SJSA1 (cell line): ENCODE data around the gene TAAR9. TPM values are rescaled to one million over a fixed set of nuclear protein-coding genes. Genes with fewer than 3 reads are reported as not detected.

ENCODE experiments used
- DNase-seq, 2 experiments: peaks; one replicate each; pipeline ENCODE4 v3.0.0-alpha.2; 2015 to 2020; ENCODE audit warnings: low spot score in 2 of 2, low read depth in 1 of 2
- H3K27ac ChIP-seq: fragments of 250-450 bp; sonication (Bioruptor Pico); 2 replicates; pipeline ENCODE4 v1.5.1; 2020; ENCODE audit warnings: mild to moderate bottlenecking, moderate library complexity
- H3K27me3 ChIP-seq: fragments of 250-450 bp; sonication (Bioruptor Pico); replicated peaks from 2 replicates; pipeline ENCODE4 v1.5.1; 2020; ENCODE audit warnings: mild to moderate bottlenecking, moderate library complexity
- H3K36me3 ChIP-seq: fragments of 250-450 bp; sonication (Bioruptor Pico); 2 replicates; pipeline ENCODE4 v1.5.1; 2020; ENCODE audit warnings: mild to moderate bottlenecking
- H3K4me1 ChIP-seq: fragments of 250-450 bp; sonication (Bioruptor Pico); replicated peaks from 2 replicates; pipeline ENCODE4 v1.6.1; 2021; ENCODE audit warnings: mild to moderate bottlenecking
- H3K4me3 ChIP-seq: fragments of 250-450 bp; sonication (Bioruptor Pico); 2 replicates; pipeline ENCODE4 v1.5.1; 2020; ENCODE audit warnings: mild to moderate bottlenecking
- H3K9me3 ChIP-seq: fragments of 250-450 bp; sonication (Bioruptor Pico); replicated peaks from 2 replicates; pipeline ENCODE4 v1.5.1; 2020; ENCODE audit warnings: mild to moderate bottlenecking
- total RNA-seq: library from RNA; depleted of rRNA; stranded (reverse); fragments of >200 nt; shearing (Covaris generic); gene quantifications from 2 replicates; pipeline ENCODE4 v1.2.3, GENCODE V29; 2014; rRNA removed

TAAR9 gene, protein sequence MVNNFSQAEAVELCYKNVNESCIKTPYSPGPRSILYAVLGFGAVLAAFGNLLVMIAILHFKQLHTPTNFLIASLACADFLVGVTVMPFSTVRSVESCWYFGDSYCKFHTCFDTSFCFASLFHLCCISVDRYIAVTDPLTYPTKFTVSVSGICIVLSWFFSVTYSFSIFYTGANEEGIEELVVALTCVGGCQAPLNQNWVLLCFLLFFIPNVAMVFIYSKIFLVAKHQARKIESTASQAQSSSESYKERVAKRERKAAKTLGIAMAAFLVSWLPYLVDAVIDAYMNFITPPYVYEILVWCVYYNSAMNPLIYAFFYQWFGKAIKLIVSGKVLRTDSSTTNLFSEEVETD
- total RNA-seq = not detected in 2 replicates

DNA sequence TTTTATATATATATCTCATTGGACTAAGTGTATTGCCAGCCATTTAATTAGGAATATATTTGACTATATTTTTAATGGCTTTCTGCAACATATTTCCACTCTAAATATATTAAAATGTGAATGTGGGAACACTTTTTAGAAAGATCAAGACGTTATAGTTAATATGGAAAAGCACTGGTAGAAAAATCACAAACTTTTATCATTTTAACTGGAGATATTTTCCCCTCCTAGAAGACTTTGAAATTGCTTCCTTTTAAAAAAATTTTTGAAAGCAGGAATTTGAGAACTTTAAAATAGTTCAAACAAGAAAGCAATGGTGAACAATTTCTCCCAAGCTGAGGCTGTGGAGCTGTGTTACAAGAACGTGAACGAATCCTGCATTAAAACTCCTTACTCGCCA is at the start of gene TAAR9:
Gene TAAR9, plus strand, starts transcription at position 301 of the 400 bp plus-strand sequence. Its CDS starts 13 bp downstream, at position 314.
- H3K27me3 ChIP-seq = peaks cover 23% of the 10 kb centered on the region

GRCh38 chr6:132489376-132489775 is 48.7 kb upstream of the TAAR9 start:
- H3K4me1 ChIP-seq = no peaks in the 10 kb centered on the region
- no peaks in the 10 kb centered on the region for H3K27me3 ChIP-seq
- DNase-seq = no peak
- no peaks in the 10 kb centered on the region for H3K9me3 ChIP-seq
- no peak overlapping the region for H3K27ac ChIP-seq
- no peak overlapping the region for H3K4me3 ChIP-seq
- H3K36me3 ChIP-seq = peaks cover 10% of the 10 kb centered on the region; the same call in 1 of the 2 replicates

More for the DNA sequence above, at the start of gene TAAR9:
- DNase-seq = no peak
- no peak within 1 kb of the TSS for H3K27ac ChIP-seq
- no peaks in the 10 kb centered on the region for H3K9me3 ChIP-seq
- H3K36me3 ChIP-seq = no peaks in the 10 kb centered on the region
- H3K4me3 ChIP-seq = no peak within 1 kb of the TSS
- H3K4me1 ChIP-seq = no peaks in the 10 kb centered on the region

- DNase-seq = no peak
- no peaks in the 10 kb centered on the region for H3K27me3 ChIP-seq
- H3K4me3 ChIP-seq = no peak overlapping the region
Observed at GRCh38 chr6:132490024-132490423, 48.1 kb upstream of the TAAR9 start.

DNA sequence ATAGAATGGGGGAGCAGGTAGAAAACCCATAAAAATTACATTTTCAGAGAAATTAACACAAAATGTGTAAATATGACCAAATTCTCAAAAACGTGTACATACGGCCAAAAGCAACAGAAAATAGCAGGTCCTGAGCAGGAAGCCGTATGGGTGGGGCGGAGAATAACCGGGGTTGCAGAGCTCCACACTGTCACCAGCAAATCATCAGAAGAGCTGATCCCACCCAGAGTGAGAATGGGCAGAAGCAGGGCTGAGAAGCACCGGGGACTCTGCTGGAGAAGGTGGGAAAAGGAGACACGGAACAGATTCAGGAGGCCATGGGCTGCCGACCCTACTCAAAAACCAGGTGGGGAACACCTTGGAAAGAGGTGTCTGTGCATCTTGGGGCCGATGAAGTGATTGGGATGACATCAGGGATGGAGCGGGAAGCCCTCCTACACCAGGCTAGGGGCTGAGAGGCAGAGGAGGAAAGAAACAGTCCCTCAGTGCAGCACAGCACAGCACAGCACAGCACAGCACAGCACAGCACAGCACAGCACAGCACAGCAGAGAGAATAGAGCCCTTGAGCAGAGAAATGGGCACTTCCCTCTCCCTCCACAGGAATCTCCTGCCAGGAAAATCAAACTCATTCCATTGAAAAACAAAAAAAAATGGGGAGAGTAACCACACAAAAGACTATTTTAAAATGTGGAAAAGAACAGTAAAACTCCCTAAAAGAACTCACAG is 47.4 kb upstream of the TAAR9 start:
- Histone ChIP-seq H3K9me3 (no peaks in the 10 kb centered on the region), H3K27ac (no peak overlapping the region), H3K27me3 (no peaks in the 10 kb centered on the region), H3K36me3 (peaks cover 14% of the 10 kb centered on the region), H3K4me3 (no peak overlapping the region), H3K4me1 (no peaks in the 10 kb centered on the region)
- no peak for DNase-seq

More at GRCh38 chr6:132490024-132490423, 48.1 kb upstream of the TAAR9 start:
- H3K4me1 ChIP-seq = no peaks in the 10 kb centered on the region
- no peak overlapping the region for H3K27ac ChIP-seq
- H3K9me3 ChIP-seq = no peaks in the 10 kb centered on the region
- H3K36me3 ChIP-seq = peaks cover 14% of the 10 kb centered on the region

- no peak overlapping the region for H3K27ac ChIP-seq
- no peak overlapping the region for H3K4me3 ChIP-seq
- no peak for DNase-seq
- H3K36me3 ChIP-seq = peaks cover 14% of the 10 kb centered on the region
- H3K4me1 ChIP-seq = no peaks in the 10 kb centered on the region
- H3K27me3 ChIP-seq = no peaks in the 10 kb centered on the region
- H3K9me3 ChIP-seq = no peaks in the 10 kb centered on the region
Observed at GRCh38 chr6:132491303-132491702, 46.8 kb upstream of the TAAR9 start.

GRCh38 chr6:132491881-132492280 is 46.2 kb upstream of the TAAR9 start:
- H3K9me3 ChIP-seq = no peaks in the 10 kb centered on the region
- no peaks in the 10 kb centered on the region for H3K27me3 ChIP-seq
- peaks cover 14% of the 10 kb centered on the region for H3K36me3 ChIP-seq
- no peak overlapping the region for H3K4me3 ChIP-seq
- H3K27ac ChIP-seq = no peak overlapping the region
- no peak for DNase-seq
- no peaks in the 10 kb centered on the region for H3K4me1 ChIP-seq

GRCh38 chr6:132494954-132495353 is 43.1 kb upstream of the TAAR9 start:
- Histone ChIP-seq H3K4me1 (no peaks in the 10 kb centered on the region), H3K27me3 (no peaks in the 10 kb centered on the region), H3K9me3 (no peaks in the 10 kb centered on the region), H3K4me3 (no peak overlapping the region), H3K27ac (no peak overlapping the region), H3K36me3 (peaks cover 23% of the 10 kb centered on the region)
- no peak for DNase-seq

GRCh38 chr6:132495604-132496079 is 42.4 kb upstream of the TAAR9 start:
- Histone ChIP-seq H3K27ac (no peak overlapping the region), H3K4me3 (no peak overlapping the region), H3K27me3 (no peaks in the 10 kb centered on the region), H3K9me3 (no peaks in the 10 kb centered on the region), H3K4me1 (no peaks in the 10 kb centered on the region), H3K36me3 (peaks cover 22% of the 10 kb centered on the region)
- no peak for DNase-seq

DNA sequence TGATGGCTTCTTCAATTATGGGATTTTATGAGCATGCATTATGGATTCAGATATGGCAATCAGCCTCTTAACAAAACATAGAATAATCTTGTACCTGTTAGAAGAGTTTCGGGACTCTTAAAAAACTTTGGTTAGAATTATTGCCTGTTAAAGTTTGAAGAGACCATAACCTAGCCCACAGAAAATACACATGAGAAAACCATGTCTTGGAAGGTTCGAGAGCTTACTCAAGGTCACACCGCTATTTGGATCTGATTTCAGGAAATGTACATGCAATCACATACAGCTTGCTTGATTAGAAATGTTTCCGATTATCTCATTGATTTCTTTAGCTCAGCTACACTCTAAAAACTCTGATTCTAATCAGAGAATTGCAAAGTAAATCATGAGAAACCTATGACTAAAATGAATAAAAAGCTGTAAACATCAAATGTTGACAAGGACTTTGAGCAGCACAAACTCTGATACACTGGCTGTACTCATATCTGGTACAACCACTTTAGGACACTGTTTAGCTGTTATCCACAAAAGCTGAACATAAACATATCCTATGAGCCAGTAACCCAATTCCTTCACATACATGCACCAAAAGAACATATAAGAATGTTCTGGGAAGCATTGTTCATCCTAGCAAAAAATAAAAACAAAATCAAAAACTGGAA is 41.4 kb upstream of the TAAR9 start:
- peaks cover 26% of the 10 kb centered on the region for H3K36me3 ChIP-seq
- no peaks in the 10 kb centered on the region for H3K27me3 ChIP-seq
- H3K4me3 ChIP-seq = no peak overlapping the region
- no peaks in the 10 kb centered on the region for H3K9me3 ChIP-seq
- H3K4me1 ChIP-seq = no peaks in the 10 kb centered on the region
- H3K27ac ChIP-seq = no peak overlapping the region
- no peak for DNase-seq

DNA sequence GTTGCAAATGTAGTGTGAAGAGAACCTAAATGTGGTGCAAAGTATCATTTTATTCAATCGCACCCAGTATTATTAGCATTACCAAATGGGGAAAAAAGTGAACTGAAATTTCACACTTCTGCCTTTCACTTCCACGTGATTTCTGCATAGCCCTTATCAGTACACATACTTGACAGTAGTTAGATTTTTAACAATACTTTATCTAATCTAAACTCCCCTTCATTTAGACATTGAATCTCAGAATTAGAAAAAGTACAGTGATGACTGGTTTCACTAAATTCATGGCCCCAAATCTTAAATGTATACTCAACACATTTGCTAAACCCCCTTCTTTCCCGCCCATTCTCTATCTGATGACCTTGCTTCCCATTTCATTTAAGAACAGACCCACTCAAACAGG is 39.4 kb upstream of the TAAR9 start:
- Histone ChIP-seq H3K4me3 (no peak overlapping the region), H3K9me3 (no peaks in the 10 kb centered on the region), H3K27ac (no peak overlapping the region), H3K4me1 (no peaks in the 10 kb centered on the region), H3K36me3 (peaks cover 30% of the 10 kb centered on the region), H3K27me3 (no peaks in the 10 kb centered on the region)
- no peak for DNase-seq

GRCh38 chr6:132499757-132500156 is 38.3 kb upstream of the TAAR9 start:
- Histone ChIP-seq H3K27ac (no peak overlapping the region), H3K36me3 (peaks cover 27% of the 10 kb centered on the region), H3K9me3 (no peaks in the 10 kb centered on the region), H3K4me3 (no peak overlapping the region), H3K4me1 (no peaks in the 10 kb centered on the region), H3K27me3 (no peaks in the 10 kb centered on the region)
- no peak for DNase-seq

GRCh38 chr6:132504757-132505156 is 33.3 kb upstream of the TAAR9 start:
- no peak overlapping the region for H3K4me3 ChIP-seq
- H3K27ac ChIP-seq = no peak overlapping the region
- no peaks in the 10 kb centered on the region for H3K9me3 ChIP-seq
- peaks cover 18% of the 10 kb centered on the region for H3K36me3 ChIP-seq
- H3K27me3 ChIP-seq = no peaks in the 10 kb centered on the region
- no peaks in the 10 kb centered on the region for H3K4me1 ChIP-seq
- no peak for DNase-seq

GRCh38 chr6:132505158-132505557 is 32.9 kb upstream of the TAAR9 start:
- peaks cover 18% of the 10 kb centered on the region for H3K36me3 ChIP-seq
- H3K27ac ChIP-seq = no peak overlapping the region
- no peaks in the 10 kb centered on the region for H3K9me3 ChIP-seq
- no peak overlapping the region for H3K4me3 ChIP-seq
- H3K4me1 ChIP-seq = no peaks in the 10 kb centered on the region
- DNase-seq = no peak
- no peaks in the 10 kb centered on the region for H3K27me3 ChIP-seq

GRCh38 chr6:132506461-132506860 is 31.6 kb upstream of the TAAR9 start:
- DNase-seq = no peak
- Histone ChIP-seq H3K27ac (no peak overlapping the region), H3K4me1 (peaks cover 6% of the 10 kb centered on the region), H3K4me3 (no peak overlapping the region), H3K9me3 (0 out of 2 replicates have a peak, but pooled peaks cover under 1% of the 10 kb centered on the region), H3K36me3 (peaks cover 10% of the 10 kb centered on the region), H3K27me3 (no peaks in the 10 kb centered on the region)
